ENCODE data around the gene SLC30A4. TPM values are rescaled to one million over a fixed set of nuclear protein-coding genes. Genes with fewer than 3 reads are reported as not detected.
"Not testable (repeated sequence)": the region's sequence is repeated elsewhere in the genome, so short reads cannot be mapped to it uniquely, and the experiment has no call there.

SLC30A4 gene
- total RNA-seq, 1 donor from 2014 or later, result 2.8 TPM

GRCh38 chr15:45540531-45540930, 18.0 kb upstream of the SLC30A4 start:
- H3K4me1 ChIP-seq, result no peaks in the 10 kb centered on the region
- no peaks in the 10 kb centered on the region for H3K36me3 ChIP-seq
- H3K27me3 ChIP-seq (ENCODE audit: low read depth), result no peaks in the 10 kb centered on the region
- intact Hi-C loops (cut with micrococcal nuclease), result no loop called here
- no peak for DNase-seq
- TF ChIP-seq CTCF (IDR thresholded peaks at IDR 0.05; ENCODE audit: borderline replicate concordance), result no peak
- H3K4me3 ChIP-seq, result no peak overlapping the region
- H3K27ac ChIP-seq (replicated peaks), result no peak overlapping the region
- H3K9me3 ChIP-seq (replicated peaks), result no peaks in the 10 kb centered on the region

GRCh38 chr15:45539680-45540079, 17.1 kb upstream of the SLC30A4 start:
- Histone ChIP-seq H3K4me3 (no peak overlapping the region), H3K9me3 (replicated peaks) (no peaks in the 10 kb centered on the region), H3K4me1 (no peaks in the 10 kb centered on the region), H3K27me3 (ENCODE audit: low read depth) (no peaks in the 10 kb centered on the region), H3K27ac (replicated peaks) (no peak overlapping the region), H3K36me3 (no peaks in the 10 kb centered on the region)
- TF ChIP-seq CTCF (IDR thresholded peaks at IDR 0.05; ENCODE audit: borderline replicate concordance), result no peak
- intact Hi-C loops (cut with micrococcal nuclease), result no loop called here
- DNase-seq, result no peak

GRCh38 chr15:45536934-45537333, 14.4 kb upstream of the SLC30A4 start:
- no peak for TF ChIP-seq CTCF (IDR thresholded peaks at IDR 0.05; ENCODE audit: borderline replicate concordance)
- no peaks in the 10 kb centered on the region for H3K4me1 ChIP-seq
- H3K27me3 ChIP-seq (ENCODE audit: low read depth), result no peaks in the 10 kb centered on the region
- no peak overlapping the region for H3K4me3 ChIP-seq
- intact Hi-C loops (cut with micrococcal nuclease), result no loop called here
- no peak overlapping the region for H3K27ac ChIP-seq (replicated peaks)
- no peaks in the 10 kb centered on the region for H3K36me3 ChIP-seq
- DNase-seq, result no peak
- no peaks in the 10 kb centered on the region for H3K9me3 ChIP-seq (replicated peaks)

GRCh38 chr15:45535486-45536042, 13.0 kb upstream of the SLC30A4 start:
- DNase-seq, result no peak
- intact Hi-C loops (cut with micrococcal nuclease), result no loop called here
- H3K27ac ChIP-seq (replicated peaks), result no peak overlapping the region
- no peaks in the 10 kb centered on the region for H3K36me3 ChIP-seq
- H3K4me3 ChIP-seq, result no peak overlapping the region
- H3K9me3 ChIP-seq (replicated peaks), result no peaks in the 10 kb centered on the region
- H3K4me1 ChIP-seq, result no peaks in the 10 kb centered on the region
- no peak for TF ChIP-seq CTCF (IDR thresholded peaks at IDR 0.05; ENCODE audit: borderline replicate concordance)
- no peaks in the 10 kb centered on the region for H3K27me3 ChIP-seq (ENCODE audit: low read depth)

- no peak for TF ChIP-seq CTCF (IDR thresholded peaks at IDR 0.05; ENCODE audit: borderline replicate concordance)
- Histone ChIP-seq H3K36me3 (no peaks in the 10 kb centered on the region), H3K9me3 (replicated peaks) (no peaks in the 10 kb centered on the region), H3K4me3 (no peak overlapping the region), H3K4me1 (no peaks in the 10 kb centered on the region), H3K27ac (replicated peaks) (no peak overlapping the region), H3K27me3 (ENCODE audit: low read depth) (no peaks in the 10 kb centered on the region)
- no peak for DNase-seq
- intact Hi-C loops (cut with micrococcal nuclease), result no loop called here
Measured at GRCh38 chr15:45534821-45535220, 12.3 kb upstream of the SLC30A4 start.

- H3K36me3 ChIP-seq; H3K4me3 ChIP-seq; H3K27ac ChIP-seq (replicated peaks); intact Hi-C loops (cut with micrococcal nuclease); H3K9me3 ChIP-seq (replicated peaks); DNase-seq; H3K4me1 ChIP-seq; H3K27me3 ChIP-seq (ENCODE audit: low read depth): not testable (repeated sequence)
Measured at GRCh38 chr15:45532892-45533291, 10.3 kb upstream of the SLC30A4 start.

Data from left ventricle myocardium inferior (tissue), 1 donor.